NB4 (cell line): Measurements from ENCODE around the gene CDC27.

ENCODE experiments used
- POLR2A ChIP-seq: IDR thresholded peaks from 2 replicates; pipeline ENCODE4 v1.6.1; 2011; ENCODE audit warnings: mild to moderate bottlenecking; ENCODE audit not compliant: insufficient read length; ENCODE audit errors: extremely low read depth
- TF ChIP-seq, protein P1 (sequence below): IDR thresholded peaks from one replicate; pipeline ENCODE4 v1.5.1; 2012; ENCODE audit warnings: low read depth, low read length

DNA sequence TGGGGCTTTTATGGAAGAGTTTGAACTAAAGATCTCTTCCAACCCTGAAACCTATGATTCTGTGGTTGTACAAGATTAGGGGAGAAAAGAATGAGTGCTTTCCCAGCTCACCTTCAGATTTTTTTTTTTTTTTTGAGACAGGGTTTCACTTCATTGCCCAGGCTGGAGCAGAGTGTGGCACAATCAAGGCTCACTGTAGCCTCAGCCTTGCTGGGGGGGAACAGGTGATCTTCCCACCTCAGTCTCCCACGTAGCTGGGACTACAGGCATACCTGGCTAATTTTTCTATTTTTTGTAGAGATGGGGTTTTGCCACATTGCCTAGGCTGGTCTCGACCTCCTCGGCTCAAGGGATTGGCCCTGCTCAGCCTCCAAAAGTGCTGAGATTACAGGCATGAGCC is 42.8 kb upstream of the CDC27 start:
- TF ChIP-seq, protein P1, sequence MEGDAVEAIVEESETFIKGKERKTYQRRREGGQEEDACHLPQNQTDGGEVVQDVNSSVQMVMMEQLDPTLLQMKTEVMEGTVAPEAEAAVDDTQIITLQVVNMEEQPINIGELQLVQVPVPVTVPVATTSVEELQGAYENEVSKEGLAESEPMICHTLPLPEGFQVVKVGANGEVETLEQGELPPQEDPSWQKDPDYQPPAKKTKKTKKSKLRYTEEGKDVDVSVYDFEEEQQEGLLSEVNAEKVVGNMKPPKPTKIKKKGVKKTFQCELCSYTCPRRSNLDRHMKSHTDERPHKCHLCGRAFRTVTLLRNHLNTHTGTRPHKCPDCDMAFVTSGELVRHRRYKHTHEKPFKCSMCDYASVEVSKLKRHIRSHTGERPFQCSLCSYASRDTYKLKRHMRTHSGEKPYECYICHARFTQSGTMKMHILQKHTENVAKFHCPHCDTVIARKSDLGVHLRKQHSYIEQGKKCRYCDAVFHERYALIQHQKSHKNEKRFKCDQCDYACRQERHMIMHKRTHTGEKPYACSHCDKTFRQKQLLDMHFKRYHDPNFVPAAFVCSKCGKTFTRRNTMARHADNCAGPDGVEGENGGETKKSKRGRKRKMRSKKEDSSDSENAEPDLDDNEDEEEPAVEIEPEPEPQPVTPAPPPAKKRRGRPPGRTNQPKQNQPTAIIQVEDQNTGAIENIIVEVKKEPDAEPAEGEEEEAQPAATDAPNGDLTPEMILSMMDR: no peak
- TF ChIP-seq POLR2A: no peak
